Calu3 (cell line): Measurements from ENCODE around the gene PMIS2. TPM values are rescaled to one million over a fixed set of nuclear protein-coding genes. Genes with fewer than 3 reads are reported as not detected.

Source experiments
- BruUV-seq: library from RNA; stranded (reverse); fragments of 400-500 nt; replicated peaks from 2 replicates; lab custom pipeline; 2021; lab: Mats Ljungman, UMichigan
- CTCF ChIA-PET: fragments of 300-600 bp; sonication (Branson Sonifier 250); formaldehyde crosslinking; loops from one replicate; lab custom pipeline; 2022; ENCODE audit warnings: antibody characterized with exemption; lab: Charles Lee
- DNase-seq: peaks from one replicate; pipeline ENCODE4 v3.0.0; 2022
- H3K27ac Mint-ChIP-seq: one replicate; pipeline ENCODE4 v1.8.0; 2022; ENCODE audit warnings: mixed read lengths; ENCODE audit not compliant: unreplicated experiment
- H3K27me3 Mint-ChIP-seq: one replicate; pipeline ENCODE4 v1.8.0; 2022; ENCODE audit warnings: mixed read lengths; ENCODE audit not compliant: unreplicated experiment
- H3K36me3 Mint-ChIP-seq: one replicate; pipeline ENCODE4 v1.8.0; 2022; ENCODE audit warnings: mild to moderate bottlenecking, moderate library complexity, mixed read lengths; ENCODE audit not compliant: insufficient read depth, unreplicated experiment
- H3K4me1 Mint-ChIP-seq: one replicate; pipeline ENCODE4 v1.8.0; 2022; ENCODE audit warnings: mild to moderate bottlenecking, low read depth, mixed read lengths; ENCODE audit not compliant: unreplicated experiment
- H3K4me3 Mint-ChIP-seq: one replicate; pipeline ENCODE4 v1.8.0; 2022; ENCODE audit warnings: mild to moderate bottlenecking, low read depth, moderate library complexity, mixed read lengths; ENCODE audit not compliant: unreplicated experiment
- H3K9me3 Mint-ChIP-seq: one replicate; pipeline ENCODE4 v1.8.0; 2022; ENCODE audit warnings: low read depth, mixed read lengths; ENCODE audit not compliant: unreplicated experiment
- CTCF ChIP-seq: fragments of 200-600 bp; IDR thresholded peaks from one replicate; pipeline ENCODE4 v1.8.0; 2022; ENCODE audit warnings: antibody characterized with exemption; ENCODE audit not compliant: unreplicated experiment
- intact Hi-C: fragments of 100-400 bp; cut with micrococcal nuclease; formaldehyde crosslinking; loops from one replicate; pipeline ENCODE4 v1.10.0; 2022; ENCODE audit not compliant: unreplicated experiment
- total RNA-seq: library from RNA; stranded (reverse); gene quantifications from 2 replicates; pipeline ENCODE4 v1.2.3, GENCODE V29; 2022

Gene PMIS2
- total RNA-seq, 1 experiment from 2014 or later, result not detected

DNA sequence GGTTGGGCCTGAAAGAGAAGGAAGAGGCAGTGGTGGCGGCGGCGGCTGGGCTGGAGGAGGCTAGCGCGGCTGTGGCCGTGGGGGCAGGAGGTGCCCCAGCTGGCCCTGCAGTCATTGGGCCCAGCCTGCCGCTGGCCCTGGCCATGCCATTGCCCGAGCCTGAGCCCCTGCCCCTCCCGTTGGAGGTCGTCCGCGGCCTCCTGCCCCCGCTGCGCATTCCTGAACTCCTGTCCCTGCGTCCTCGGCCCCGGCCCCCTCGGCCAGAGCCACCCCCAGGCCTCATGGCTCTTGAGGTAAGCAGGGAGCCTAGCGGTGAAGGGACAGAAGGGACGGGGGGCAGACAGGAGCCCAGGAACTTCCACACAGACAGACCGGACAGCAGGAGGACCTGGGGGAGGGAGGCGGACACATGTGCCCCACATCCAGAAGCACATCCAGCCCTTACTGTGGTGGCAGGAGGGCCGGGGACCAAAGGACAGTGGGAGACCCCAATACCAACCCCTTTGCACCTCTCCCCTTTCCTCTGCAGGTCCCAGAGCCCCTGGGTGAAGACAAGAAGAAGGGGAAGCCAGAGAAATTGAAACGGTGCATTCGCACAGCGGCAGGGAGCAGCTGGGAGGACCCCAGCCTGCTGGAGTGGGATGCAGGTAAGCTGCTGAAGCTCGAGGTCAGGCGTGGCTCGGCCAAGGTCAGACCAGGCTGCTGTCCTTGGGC is 47.9 kb downstream of the PMIS2 start:
- Mint-ChIP-seq H3K4me3 (no peak overlapping the region), H3K9me3 (no peaks in the 10 kb centered on the region), H3K36me3 (peaks cover 82% of the 10 kb centered on the region), H3K4me1 (peaks cover 18% of the 10 kb centered on the region), H3K27me3 (no peaks in the 10 kb centered on the region), H3K27ac (no peak overlapping the region)
- no peak for DNase-seq
- CTCF ChIA-PET, result no interaction called here
- no peak for TF ChIP-seq CTCF
- intact Hi-C loops, result no loop called here
- BruUV-seq, result no TSS peak

DNA sequence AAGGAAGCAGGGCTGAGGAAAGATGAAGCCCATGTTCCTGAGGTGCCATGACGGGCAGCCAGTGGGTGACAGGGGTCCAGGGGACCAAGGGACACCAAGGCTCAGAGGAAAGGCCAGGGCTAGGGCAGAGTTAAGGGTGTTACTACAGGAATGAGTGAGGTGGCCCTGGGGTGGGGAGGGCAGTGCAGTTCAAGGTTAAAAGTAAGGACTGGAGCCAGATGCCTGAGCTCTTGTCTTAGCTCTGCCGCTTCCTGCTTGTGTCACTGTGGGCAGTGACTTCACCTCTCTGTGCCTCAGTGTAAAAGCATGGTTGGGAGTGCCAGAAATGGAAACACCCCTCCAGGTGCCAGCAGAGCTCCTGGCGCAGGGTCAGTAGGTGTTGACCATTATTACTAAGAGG is 50.7 kb downstream of the PMIS2 start:
- BruUV-seq, result no TSS peak
- CTCF ChIA-PET, result no interaction called here
- DNase-seq, result no peak
- Mint-ChIP-seq H3K4me1 (no peaks in the 10 kb centered on the region), H3K27ac (no peak overlapping the region), H3K36me3 (peaks cover 57% of the 10 kb centered on the region), H3K27me3 (peaks cover 13% of the 10 kb centered on the region), H3K9me3 (no peaks in the 10 kb centered on the region), H3K4me3 (no peak overlapping the region)
- TF ChIP-seq CTCF, result no peak
- intact Hi-C loops, result no loop called here

Other genes with a start within 250 kb of the PMIS2 start
- gene FFAR1, start 238.3 kb upstream of the PMIS2 start, total RNA-seq, result not detected in 2 replicates
- not detected in 2 replicates for gene FFAR3, start 227.7 kb upstream of the PMIS2 start, total RNA-seq
- not detected in 2 replicates for gene GPR42, start 215.1 kb upstream of the PMIS2 start, total RNA-seq
- gene FFAR2, start 137.9 kb upstream of the PMIS2 start, total RNA-seq, result not detected in 2 replicates
- gene KRTDAP, start 95.7 kb upstream of the PMIS2 start, total RNA-seq, result not detected in 2 replicates
- gene DMKN, start 72.5 kb upstream of the PMIS2 start, total RNA-seq, result 218 and 224 TPM in 2 replicates
- not detected in 2 replicates for gene SBSN, start 57.9 kb upstream of the PMIS2 start, total RNA-seq
- not detected in 2 replicates for gene GAPDHS, start 52.7 kb upstream of the PMIS2 start, total RNA-seq
- gene TMEM147, start 40.5 kb upstream of the PMIS2 start, total RNA-seq, result 114 and 118 TPM in 2 replicates
- not detected in 2 replicates for gene ATP4A, start 22.5 kb upstream of the PMIS2 start, total RNA-seq
- gene HAUS5, start 26.6 kb downstream of the PMIS2 start, total RNA-seq, result 35.3 and 38.0 TPM in 2 replicates
- gene RBM42, start 42.9 kb downstream of the PMIS2 start, total RNA-seq, result 148 and 162 TPM in 2 replicates
- 1.3 TPM in 1 of 2 replicates, not detected in the other for gene ETV2, start 55.6 kb downstream of the PMIS2 start, total RNA-seq
- gene COX6B1, start 62.1 kb downstream of the PMIS2 start, total RNA-seq, result 488 and 497 TPM in 2 replicates
- gene UPK1A, start 80.3 kb downstream of the PMIS2 start, total RNA-seq, result not detected in 2 replicates
- gene ZBTB32, start 118.4 kb downstream of the PMIS2 start, total RNA-seq, result not detected in 2 replicates
- 65.2 and 65.3 TPM in 2 replicates for gene KMT2B, start 131.8 kb downstream of the PMIS2 start, total RNA-seq
- gene IGFLR1, start 156.3 kb downstream of the PMIS2 start, total RNA-seq, result 9.2 and 9.9 TPM in 2 replicates
- 15.1 and 16.2 TPM in 2 replicates for gene U2AF1L4, start 159.2 kb downstream of the PMIS2 start, total RNA-seq
- gene PSENEN, start 159.5 kb downstream of the PMIS2 start, total RNA-seq, result 114 and 126 TPM in 2 replicates
- 12.4 and 15.9 TPM in 2 replicates for gene LIN37, start 162.4 kb downstream of the PMIS2 start, total RNA-seq
- gene HSPB6, start 170.9 kb downstream of the PMIS2 start, total RNA-seq, result 0.71 and 0.93 TPM in 2 replicates
- gene PROSER3, start 172.0 kb downstream of the PMIS2 start, total RNA-seq, result 70.3 and 70.7 TPM in 2 replicates
- gene ARHGAP33, start 189.4 kb downstream of the PMIS2 start, total RNA-seq, result 16.8 and 27.0 TPM in 2 replicates
- not detected in 2 replicates for gene PRODH2, start 226.7 kb downstream of the PMIS2 start, total RNA-seq